Activated T-helper 2 cell treated with anti-CD3 and anti-CD28 coated beads, Interferon-gamma antibody, Interleukin-2, Interleukin-4, amounts not matched to agents 10 μg/mL and 5 μg/mL and 100 μg/mL, durations not matched to agents 14 hours and 24 hours and 36 hours (primary cell): Measurements from ENCODE around the gene GIPC2. TPM values are rescaled to one million over a fixed set of nuclear protein-coding genes. Genes with fewer than 3 reads are reported as not detected.

Experiments used
- DNase-seq: peaks from one replicate; pipeline ENCODE4 v3.0.0; 2021; ENCODE audit warnings: low spot score
- H3K27ac Mint-ChIP-seq: one replicate; pipeline ENCODE4 v1.8.0; 2021; ENCODE audit warnings: mixed read lengths
- H3K27me3 Mint-ChIP-seq: one replicate; pipeline ENCODE4 v1.8.0; 2021; ENCODE audit warnings: low read depth, mixed read lengths
- H3K36me3 Mint-ChIP-seq: one replicate; pipeline ENCODE4 v1.8.0; 2021; ENCODE audit warnings: low read depth, mixed read lengths
- H3K4me1 Mint-ChIP-seq: one replicate; pipeline ENCODE4 v1.8.0; 2021; ENCODE audit warnings: low read depth, mixed read lengths
- H3K4me3 Mint-ChIP-seq: one replicate; pipeline ENCODE4 v1.8.0; 2021; ENCODE audit warnings: low read depth, mild to moderate bottlenecking, moderate library complexity, mixed read lengths
- H3K9me3 Mint-ChIP-seq: one replicate; pipeline ENCODE4 v1.8.0; 2021; ENCODE audit warnings: mixed read lengths
- intact Hi-C: fragments of 100-400 bp; cut with micrococcal nuclease; formaldehyde crosslinking; loops from one replicate; pipeline ENCODE4 v1.15.1; 2023
- total RNA-seq: library from RNA; stranded (reverse); gene quantifications from 2 replicates; pipeline ENCODE4 v1.2.3, GENCODE V29; 2022

GIPC2 gene
- total RNA-seq, 1 donor from 2014 or later = 0.09 TPM

DNA sequence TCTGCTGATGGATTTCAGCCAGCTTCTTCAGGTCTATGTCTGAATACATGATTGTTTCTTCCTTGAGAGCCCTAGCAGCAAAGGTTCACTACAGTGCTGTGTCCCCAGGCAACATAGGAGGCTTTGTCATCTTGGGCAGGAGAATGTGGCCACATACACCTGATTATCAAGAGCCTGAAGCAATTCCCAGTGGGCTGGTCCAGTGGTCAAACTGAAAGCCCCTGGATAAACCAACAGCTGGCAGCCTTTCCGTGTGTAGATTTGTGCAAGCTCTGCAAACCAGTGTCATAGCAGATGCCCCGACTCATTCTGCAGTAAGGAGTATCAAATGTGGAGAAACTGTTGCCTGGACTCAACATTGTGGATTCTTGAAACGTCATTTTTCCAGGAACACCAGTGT is 2.3 kb upstream of the GIPC2 start:
- no peak for DNase-seq
- intact Hi-C loops = no loop called here
- no peak overlapping the region for H3K4me3 Mint-ChIP-seq
- H3K27me3 Mint-ChIP-seq = peaks cover 38% of the 10 kb centered on the region
- no peaks in the 10 kb centered on the region for H3K9me3 Mint-ChIP-seq
- H3K4me1 Mint-ChIP-seq = peaks cover 27% of the 10 kb centered on the region
- H3K27ac Mint-ChIP-seq = no peak overlapping the region
- no peaks in the 10 kb centered on the region for H3K36me3 Mint-ChIP-seq

DNA sequence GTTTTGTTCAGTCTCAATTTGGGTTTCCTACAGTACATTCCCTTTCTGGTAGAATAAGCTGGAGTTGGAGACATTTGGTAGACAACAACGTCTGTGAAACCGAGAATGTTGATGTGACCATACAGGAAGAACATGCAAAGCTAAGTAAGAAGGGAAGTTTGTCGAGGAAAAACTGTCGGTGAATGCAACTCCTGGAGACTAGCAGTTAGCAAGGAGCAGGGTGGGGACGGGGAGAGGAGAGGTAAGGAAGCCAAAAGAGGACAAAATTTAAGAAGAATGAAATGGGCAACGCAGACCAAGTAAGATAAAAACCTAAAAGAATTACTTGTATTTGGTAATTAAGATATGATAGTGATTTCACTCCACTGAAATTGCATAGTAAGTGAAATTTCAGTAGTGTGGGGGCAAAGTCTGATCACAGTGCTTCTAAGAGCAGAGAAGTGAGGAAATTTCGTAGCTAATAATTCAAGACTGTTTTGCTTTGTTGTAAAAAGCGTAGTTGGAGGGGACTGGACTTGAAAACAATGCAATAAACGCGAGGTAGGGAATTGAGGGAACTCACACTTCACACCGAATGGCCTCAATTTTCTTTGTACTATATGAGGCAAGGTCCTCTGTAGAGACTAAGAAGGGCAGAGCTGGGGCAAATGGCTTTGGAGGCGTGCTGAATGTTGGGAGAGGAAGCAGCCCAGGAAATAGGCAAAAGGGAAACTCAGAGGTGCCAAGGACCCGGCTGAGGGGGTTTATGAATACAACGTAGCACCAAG is 787 bp upstream of the GIPC2 start:
- Mint-ChIP-seq H3K27ac (no peak overlapping the region), H3K4me1 (peaks cover 28% of the 10 kb centered on the region), H3K9me3 (no peaks in the 10 kb centered on the region), H3K4me3 (peak overlapping the region; percentile 74), H3K27me3 (peaks cover 38% of the 10 kb centered on the region), H3K36me3 (no peaks in the 10 kb centered on the region)
- intact Hi-C loops = no loop called here
- DNase-seq = no peak

DNA sequence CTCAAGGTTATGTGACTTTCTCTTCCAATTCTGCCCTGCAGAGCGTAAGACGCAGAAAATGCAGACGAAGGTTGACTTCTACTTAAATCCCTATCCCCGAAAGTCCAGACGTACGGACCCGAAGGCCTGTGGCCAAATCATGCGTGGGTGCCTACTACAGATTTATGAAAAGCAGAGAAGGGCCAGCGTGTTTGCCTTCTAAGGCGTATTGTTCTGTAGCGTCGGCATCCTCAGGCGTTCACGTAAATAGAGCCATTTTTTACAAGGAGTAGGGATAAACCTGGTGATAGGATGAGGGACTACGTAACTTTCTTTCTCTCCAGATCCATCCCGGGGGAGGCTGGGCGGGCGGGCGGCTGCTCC is 222 bp upstream of the GIPC2 start:
- Mint-ChIP-seq H3K4me3 (peak overlapping the region; percentile 74), H3K9me3 (no peaks in the 10 kb centered on the region), H3K27me3 (peaks cover 38% of the 10 kb centered on the region), H3K27ac (no peak overlapping the region), H3K36me3 (no peaks in the 10 kb centered on the region), H3K4me1 (peaks cover 25% of the 10 kb centered on the region)
- intact Hi-C loops = no loop called here
- DNase-seq = no peak

DNA sequence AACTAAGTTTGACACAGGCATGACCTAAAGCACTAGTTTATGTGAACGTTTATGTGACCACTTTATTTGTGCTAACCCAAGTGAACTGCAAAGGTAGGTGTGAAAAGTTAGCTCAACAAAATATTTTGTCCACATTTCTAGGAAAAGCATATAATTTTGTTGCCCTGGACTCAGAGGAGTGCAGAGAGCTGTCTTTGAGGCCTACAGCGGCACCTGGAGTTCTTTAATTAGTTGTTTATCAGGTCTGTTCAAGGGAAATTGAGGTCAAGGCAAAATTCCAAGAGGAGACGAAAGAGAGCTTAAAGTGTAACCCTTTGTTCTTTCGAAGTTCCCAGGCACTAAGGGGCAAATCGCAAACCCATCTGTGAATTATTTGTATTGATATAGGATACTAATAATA is 1.3 kb downstream of the GIPC2 start:
- Mint-ChIP-seq H3K9me3 (no peaks in the 10 kb centered on the region), H3K36me3 (no peaks in the 10 kb centered on the region), H3K4me1 (peaks cover 21% of the 10 kb centered on the region), H3K27me3 (peaks cover 41% of the 10 kb centered on the region), H3K4me3 (no peak overlapping the region), H3K27ac (no peak overlapping the region)
- no peak for DNase-seq
- intact Hi-C loops = no loop called here

DNA sequence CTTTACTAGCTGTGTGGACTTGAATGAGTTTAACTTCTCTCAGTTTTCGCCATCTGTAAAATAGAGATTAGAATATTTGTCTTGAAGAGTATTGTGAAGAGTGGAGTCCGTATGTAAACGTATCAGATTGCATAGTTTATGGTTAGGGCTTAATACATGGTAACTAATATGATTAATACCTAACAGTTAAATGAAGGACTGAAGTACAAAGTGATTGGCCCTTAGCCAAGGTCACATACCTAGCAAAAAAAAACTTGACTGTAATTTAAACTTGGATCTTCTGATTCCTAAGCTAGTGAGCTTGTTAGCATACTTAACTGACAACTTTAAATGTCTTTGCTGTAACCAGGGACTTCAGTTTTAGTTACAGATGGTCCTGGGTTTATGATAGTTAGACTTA is 1.9 kb downstream of the GIPC2 start:
- intact Hi-C loops = no loop called here
- Mint-ChIP-seq H3K4me3 (no peak overlapping the region), H3K4me1 (peaks cover 21% of the 10 kb centered on the region), H3K36me3 (no peaks in the 10 kb centered on the region), H3K27ac (no peak overlapping the region), H3K9me3 (no peaks in the 10 kb centered on the region), H3K27me3 (peaks cover 40% of the 10 kb centered on the region)
- DNase-seq = no peak

DNA sequence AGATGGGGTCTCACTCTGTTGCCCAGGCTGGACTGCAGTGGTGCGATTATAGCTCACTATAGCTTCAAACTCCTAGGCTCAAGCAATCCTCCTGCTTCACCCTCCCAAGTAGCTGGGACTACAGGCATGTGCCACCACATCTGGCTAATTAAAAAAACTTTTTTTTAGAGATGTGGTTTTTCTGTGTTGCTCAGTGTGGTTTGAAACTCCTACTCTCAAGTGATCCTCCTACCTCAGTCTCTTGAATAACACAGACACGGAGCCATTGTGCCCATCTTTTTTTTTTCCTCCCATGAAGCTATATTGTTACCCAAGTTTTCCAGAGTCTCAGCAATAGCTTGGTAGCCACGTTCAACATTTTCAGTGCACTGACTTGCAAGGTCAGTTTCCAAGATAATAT is 2.7 kb downstream of the GIPC2 start:
- Mint-ChIP-seq H3K36me3 (no peaks in the 10 kb centered on the region), H3K27me3 (peaks cover 33% of the 10 kb centered on the region), H3K4me1 (peaks cover 21% of the 10 kb centered on the region), H3K27ac (no peak overlapping the region), H3K4me3 (no peak overlapping the region), H3K9me3 (no peaks in the 10 kb centered on the region)
- DNase-seq = no peak
- intact Hi-C loops = no loop called here

DNA sequence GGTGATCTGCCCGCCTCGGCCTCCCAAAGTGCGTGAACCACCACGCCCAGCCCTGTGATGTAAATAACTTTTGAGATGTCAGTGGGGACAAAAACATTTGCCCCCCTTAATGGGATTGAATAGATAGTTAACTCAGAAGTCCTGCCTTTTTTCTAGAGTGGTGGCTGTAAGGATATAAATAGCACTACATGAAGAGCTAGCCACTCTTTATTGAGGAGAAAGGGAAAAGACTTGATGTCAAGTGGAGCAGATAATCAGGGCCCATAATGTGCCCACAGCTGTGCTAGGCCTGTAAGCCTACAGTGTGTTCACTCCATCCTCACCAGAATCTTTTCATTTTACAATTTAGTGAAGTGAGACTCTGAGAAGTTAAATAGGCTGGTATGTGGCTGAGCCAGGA is 3.6 kb downstream of the GIPC2 start:
- H3K4me3 Mint-ChIP-seq = no peak overlapping the region
- no peaks in the 10 kb centered on the region for H3K36me3 Mint-ChIP-seq
- intact Hi-C loops = no loop called here
- H3K27me3 Mint-ChIP-seq = peaks cover 30% of the 10 kb centered on the region
- no peaks in the 10 kb centered on the region for H3K9me3 Mint-ChIP-seq
- no peak overlapping the region for H3K27ac Mint-ChIP-seq
- DNase-seq = no peak
- peaks cover 21% of the 10 kb centered on the region for H3K4me1 Mint-ChIP-seq

DNA sequence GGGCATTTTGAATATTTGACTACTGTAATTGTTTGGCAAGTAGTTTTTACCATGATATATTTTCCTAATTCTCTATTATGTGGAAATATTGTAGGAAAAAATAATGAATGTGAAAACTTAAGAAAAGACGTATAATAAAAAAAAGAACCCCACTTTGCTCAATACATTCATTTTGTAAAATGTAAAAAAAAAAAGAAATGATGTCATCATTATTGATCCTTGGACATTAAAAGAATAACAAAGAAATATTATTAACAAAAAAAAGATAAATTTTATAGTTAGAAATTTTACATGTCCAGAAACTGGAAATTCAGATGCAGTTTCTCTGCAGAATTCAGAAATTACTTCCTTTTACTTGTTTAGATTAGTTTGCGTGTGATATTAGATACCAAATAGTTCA is 5.2 kb downstream of the GIPC2 start:
- Mint-ChIP-seq H3K4me1 (peaks cover 13% of the 10 kb centered on the region), H3K9me3 (no peaks in the 10 kb centered on the region), H3K36me3 (no peaks in the 10 kb centered on the region), H3K4me3 (no peak overlapping the region), H3K27ac (no peak overlapping the region), H3K27me3 (peaks cover 18% of the 10 kb centered on the region)
- no peak for DNase-seq
- intact Hi-C loops = no loop called here

DNA sequence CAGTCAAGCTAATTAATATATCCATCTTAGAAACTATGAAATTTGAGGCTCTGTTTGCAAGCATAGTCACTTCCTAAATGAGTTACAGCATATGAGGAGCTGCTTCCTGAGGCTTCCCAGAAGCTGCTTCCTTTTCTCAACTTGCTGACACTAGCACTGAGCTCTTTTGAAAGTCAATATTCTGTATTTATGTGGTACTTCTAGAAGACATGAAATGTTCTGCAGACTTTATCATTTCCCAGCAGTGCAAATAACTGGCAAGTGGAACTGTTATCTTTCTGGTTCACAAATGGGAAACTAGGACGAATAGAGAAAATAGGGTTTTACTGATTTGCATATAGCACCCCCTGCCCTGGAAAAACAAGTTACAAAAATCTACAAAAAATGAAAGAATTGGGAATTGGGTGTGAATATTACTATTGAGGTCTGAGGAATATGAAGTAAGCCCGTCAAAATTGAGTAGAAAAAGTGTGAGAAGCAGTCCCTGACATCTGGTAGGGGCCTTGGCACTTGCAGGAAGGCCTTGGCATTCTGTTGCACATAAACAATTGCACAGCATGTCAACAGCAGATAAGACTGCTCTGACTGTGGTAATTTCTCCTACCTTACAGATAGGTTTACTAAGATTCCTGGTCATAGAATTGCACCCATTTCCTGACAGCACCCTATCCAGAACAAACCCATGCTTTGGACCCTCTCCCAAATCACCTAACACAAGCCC is 7.1 kb downstream of the GIPC2 start:
- no peak for DNase-seq
- H3K9me3 Mint-ChIP-seq = no peaks in the 10 kb centered on the region
- intact Hi-C loops = no loop called here

DNA sequence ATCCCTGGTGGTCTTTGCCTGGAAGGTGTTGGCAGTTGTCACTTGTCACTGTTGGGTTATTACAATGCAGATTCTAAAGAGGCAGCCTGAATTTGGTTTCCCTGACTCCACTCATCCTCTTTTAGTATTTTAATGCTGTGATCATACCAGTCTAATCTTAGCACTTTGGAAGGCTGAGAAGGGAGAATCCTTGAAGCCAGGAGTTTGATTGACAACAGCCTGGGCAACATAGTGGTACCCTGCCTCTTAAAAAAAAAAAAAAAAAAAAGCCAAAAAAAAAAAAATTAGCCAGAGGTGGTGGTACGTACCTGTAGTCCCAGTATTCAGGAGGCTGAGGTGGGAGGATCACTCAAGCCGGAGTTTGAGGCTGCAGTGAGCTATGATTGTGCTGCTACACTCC is 7.7 kb downstream of the GIPC2 start:
- H3K36me3 Mint-ChIP-seq = no peaks in the 10 kb centered on the region
- no peaks in the 10 kb centered on the region for H3K9me3 Mint-ChIP-seq
- peaks cover 6% of the 10 kb centered on the region for H3K4me1 Mint-ChIP-seq
- intact Hi-C loops = no loop called here
- no peak for DNase-seq
- no peak overlapping the region for H3K4me3 Mint-ChIP-seq
- no peak overlapping the region for H3K27ac Mint-ChIP-seq
- peaks cover 11% of the 10 kb centered on the region for H3K27me3 Mint-ChIP-seq

More for the DNA sequence above, 7.1 kb downstream of the GIPC2 start:
- Mint-ChIP-seq H3K4me3 (no peak overlapping the region), H3K4me1 (peaks cover 6% of the 10 kb centered on the region), H3K27me3 (peaks cover 8% of the 10 kb centered on the region), H3K36me3 (no peaks in the 10 kb centered on the region), H3K27ac (no peak overlapping the region)

DNA sequence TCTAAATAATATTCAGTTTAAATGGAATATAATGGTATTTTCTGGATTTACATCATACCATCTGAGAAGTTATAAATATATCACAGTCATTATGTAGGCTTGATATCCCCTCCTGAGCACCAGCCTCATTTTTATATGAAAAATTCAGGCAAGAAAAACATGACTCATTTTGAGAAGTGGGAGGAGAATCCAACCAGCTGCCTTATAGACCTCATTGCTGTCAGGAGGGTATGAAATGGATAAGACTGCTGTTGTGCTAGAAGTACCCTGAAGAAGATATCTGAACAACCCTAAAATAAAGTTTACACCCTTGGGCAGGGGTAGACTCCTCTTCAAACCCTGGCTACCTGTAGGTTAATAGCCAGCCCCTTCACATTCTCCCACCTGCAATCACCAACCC is 8.8 kb downstream of the GIPC2 start:
- intact Hi-C loops = no loop called here
- H3K4me1 Mint-ChIP-seq = peaks cover 5% of the 10 kb centered on the region
- no peak overlapping the region for H3K4me3 Mint-ChIP-seq

DNA sequence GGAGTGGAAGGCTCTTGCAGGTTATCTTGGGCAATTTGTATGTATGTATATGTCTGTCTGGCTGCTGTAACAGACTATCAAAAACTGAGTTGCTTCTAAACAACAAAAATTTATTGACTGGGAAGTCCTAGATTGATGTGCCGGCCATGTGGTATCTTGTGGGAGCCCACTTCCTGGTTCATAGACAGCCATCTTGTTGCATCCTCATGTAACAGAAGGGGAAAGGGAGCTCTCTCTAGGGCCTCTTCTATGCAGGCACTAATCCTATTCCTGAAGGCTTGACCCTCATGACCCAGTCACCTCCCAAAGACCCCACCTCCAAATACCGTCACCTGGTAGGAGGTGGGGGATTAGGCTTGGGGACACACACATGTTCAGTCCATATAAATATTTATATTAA is 9.2 kb downstream of the GIPC2 start:
- no peaks in the 10 kb centered on the region for H3K9me3 Mint-ChIP-seq
- H3K27me3 Mint-ChIP-seq = peaks cover 11% of the 10 kb centered on the region
- no peak overlapping the region for H3K27ac Mint-ChIP-seq
- no peaks in the 10 kb centered on the region for H3K36me3 Mint-ChIP-seq
- H3K4me1 Mint-ChIP-seq = peaks cover 5% of the 10 kb centered on the region
- DNase-seq = no peak
- no peak overlapping the region for H3K4me3 Mint-ChIP-seq
- intact Hi-C loops = no loop called here

More for the DNA sequence above, 8.8 kb downstream of the GIPC2 start:
- Mint-ChIP-seq H3K27ac (no peak overlapping the region), H3K27me3 (peaks cover 11% of the 10 kb centered on the region), H3K36me3 (no peaks in the 10 kb centered on the region), H3K9me3 (no peaks in the 10 kb centered on the region)
- no peak for DNase-seq

DNA sequence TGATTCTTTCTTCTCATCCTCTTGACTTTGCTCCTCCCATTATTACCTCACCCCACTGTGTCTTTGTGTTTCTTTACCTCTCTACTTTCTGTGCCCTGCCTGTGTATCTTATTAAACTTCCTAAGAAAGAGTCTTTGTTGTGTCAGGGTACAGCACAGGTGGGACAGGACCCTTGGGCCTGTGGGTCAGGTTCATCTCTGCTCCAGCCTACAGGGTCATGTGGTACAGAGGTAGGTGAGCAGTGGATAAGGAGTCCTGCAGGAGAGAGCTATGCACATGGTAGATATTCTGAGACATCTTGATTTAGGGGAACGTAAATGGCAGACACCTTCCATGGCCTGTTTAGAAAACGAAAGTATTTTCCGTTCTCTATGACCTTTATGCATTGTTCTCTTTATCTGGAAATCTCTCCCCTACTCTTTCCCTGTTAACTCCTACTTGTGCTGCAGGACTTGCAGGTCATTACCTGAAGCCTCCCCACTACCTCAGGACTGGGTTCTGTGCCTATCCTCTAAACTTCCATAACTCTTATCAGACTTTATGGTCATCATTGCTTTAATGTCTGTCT is 9.9 kb downstream of the GIPC2 start:
- Mint-ChIP-seq H3K27ac (no peak overlapping the region), H3K4me3 (no peak overlapping the region), H3K9me3 (no peaks in the 10 kb centered on the region), H3K36me3 (no peaks in the 10 kb centered on the region), H3K27me3 (peaks cover 13% of the 10 kb centered on the region), H3K4me1 (peaks cover 5% of the 10 kb centered on the region)
- DNase-seq = no peak
- intact Hi-C loops = no loop called here
